ENCODE data around the gene NRP2. TPM values are rescaled to one million over a fixed set of nuclear protein-coding genes. Genes with fewer than 3 reads are reported as not detected.

The NRP2 gene
- total and polyA plus RNA-seq, 2 of the 13 experiments (the other 11 are each of a cell fraction or from before 2014, with no cell fraction given): 0.65 to 1.4 TPM

DNA sequence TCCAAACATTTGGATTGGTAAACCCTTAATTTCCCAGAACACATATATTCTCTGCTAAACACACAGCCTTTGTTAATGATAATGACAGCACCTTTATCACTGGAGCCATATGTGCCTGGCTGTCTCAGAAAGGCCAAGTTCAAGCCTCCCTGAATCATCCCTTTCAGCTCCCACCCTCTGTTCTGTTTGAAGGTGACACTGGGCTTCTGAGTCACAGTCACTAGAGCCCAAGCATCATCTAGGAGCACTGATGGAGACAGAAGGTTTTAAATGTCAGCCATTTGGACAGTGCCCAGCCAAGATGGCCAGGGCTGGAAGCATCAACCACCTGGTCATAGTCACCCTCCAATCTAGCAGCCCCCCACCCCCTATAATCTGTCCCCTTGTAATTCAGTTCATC, 80.6 kb downstream of the NRP2 start (continued):
- TF ChIP-seq ZNF614 (CRISPR knock-in tag; IDR thresholded peaks at IDR 0.05; ENCODE audit: borderline replicate concordance) (no peak), NFIB (CRISPR knock-in tag; IDR thresholded peaks at IDR 0.05; ENCODE audit: borderline replicate concordance) (no peak), ZNF720 (CRISPR knock-in tag; IDR thresholded peaks at IDR 0.05) (no peak), NFE2L2 (IDR thresholded peaks at IDR 0.05; ENCODE audit: low read length) (no peak), ZNF724P (CRISPR knock-in tag; IDR thresholded peaks at IDR 0.05; ENCODE audit: borderline replicate concordance) (no peak), ZNF788 (CRISPR knock-in tag; IDR thresholded peaks at IDR 0.05; ENCODE audit: borderline replicate concordance) (no peak), KLF13 (CRISPR knock-in tag; IDR thresholded peaks at IDR 0.05) (no peak), MTA1 (CRISPR knock-in tag; IDR thresholded peaks at IDR 0.05; ENCODE audit: borderline replicate concordance) (no peak), NFYB (CRISPR knock-in tag; IDR thresholded peaks at IDR 0.05) (no peak)

DNA sequence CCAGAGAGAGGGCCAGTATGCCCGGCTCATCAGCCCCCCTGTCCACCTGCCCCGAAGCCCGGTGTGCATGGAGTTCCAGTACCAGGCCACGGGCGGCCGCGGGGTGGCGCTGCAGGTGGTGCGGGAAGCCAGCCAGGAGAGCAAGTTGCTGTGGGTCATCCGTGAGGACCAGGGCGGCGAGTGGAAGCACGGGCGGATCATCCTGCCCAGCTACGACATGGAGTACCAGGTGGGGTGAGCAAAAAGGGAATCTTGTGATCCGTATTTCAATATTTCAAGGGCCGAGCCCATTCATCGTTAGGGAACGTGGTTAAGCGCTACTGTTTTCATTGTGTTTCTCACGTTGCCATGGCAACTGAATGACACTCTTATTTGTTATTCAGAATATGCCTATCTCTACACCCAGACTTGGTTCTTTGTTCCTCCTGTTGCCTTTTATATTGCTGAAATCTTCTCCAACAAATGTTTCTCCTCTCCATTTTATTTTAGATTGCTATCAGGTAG, 81.5 kb downstream of the NRP2 start:
- WGBS (ENCODE audit: low lambda C conversion rate): 74% methylated on average over 21 of the region's 21 CpGs
- FAIRE-seq (no peak), DNase-seq (ENCODE audit: low spot score) (no peak), ATAC-seq (peak; percentile 36)
- POLR2A ChIA-PET: no interaction called here
- no peak overlapping the region for H3K27ac ChIP-seq (ENCODE audit: extremely low read length, insufficient read depth, low read length)
- no peak overlapping the region for H2AFZ ChIP-seq (ENCODE audit: low read length)
- in situ Hi-C loops (cut with HindIII; ENCODE audit: extremely low pct_ligation_motif_present, low pct_unique_long_range_greater_than_20kb) (no loop called here), intact Hi-C loops (cut with micrococcal nuclease; ENCODE audit: unreplicated experiment) (no loop called here)
- TF ChIP-seq ZBTB33 (CRISPR knock-in tag; IDR thresholded peaks at IDR 0.05) (0 out of 2 replicates have a peak, but pooled peaks have one; percentile 14), RAD21 (CRISPR knock-in tag; IDR thresholded peaks at IDR 0.05) (0 out of 2 replicates have a peak, but pooled peaks have one; percentile 17), ZNF768 (CRISPR knock-in tag; IDR thresholded peaks at IDR 0.05) (peak; percentile 14; the same call in 1 of the 2 replicates), ZNF34 (CRISPR knock-in tag; IDR thresholded peaks at IDR 0.05; ENCODE audit: borderline replicate concordance) (no peak), RFX1 (IDR thresholded peaks at IDR 0.05) (peak; percentile 71), ZFAT (CRISPR knock-in tag; conservative IDR thresholded peaks at IDR 0.05) (no peak)
- TF ChIP-seq, protein P1, sequence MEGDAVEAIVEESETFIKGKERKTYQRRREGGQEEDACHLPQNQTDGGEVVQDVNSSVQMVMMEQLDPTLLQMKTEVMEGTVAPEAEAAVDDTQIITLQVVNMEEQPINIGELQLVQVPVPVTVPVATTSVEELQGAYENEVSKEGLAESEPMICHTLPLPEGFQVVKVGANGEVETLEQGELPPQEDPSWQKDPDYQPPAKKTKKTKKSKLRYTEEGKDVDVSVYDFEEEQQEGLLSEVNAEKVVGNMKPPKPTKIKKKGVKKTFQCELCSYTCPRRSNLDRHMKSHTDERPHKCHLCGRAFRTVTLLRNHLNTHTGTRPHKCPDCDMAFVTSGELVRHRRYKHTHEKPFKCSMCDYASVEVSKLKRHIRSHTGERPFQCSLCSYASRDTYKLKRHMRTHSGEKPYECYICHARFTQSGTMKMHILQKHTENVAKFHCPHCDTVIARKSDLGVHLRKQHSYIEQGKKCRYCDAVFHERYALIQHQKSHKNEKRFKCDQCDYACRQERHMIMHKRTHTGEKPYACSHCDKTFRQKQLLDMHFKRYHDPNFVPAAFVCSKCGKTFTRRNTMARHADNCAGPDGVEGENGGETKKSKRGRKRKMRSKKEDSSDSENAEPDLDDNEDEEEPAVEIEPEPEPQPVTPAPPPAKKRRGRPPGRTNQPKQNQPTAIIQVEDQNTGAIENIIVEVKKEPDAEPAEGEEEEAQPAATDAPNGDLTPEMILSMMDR (CRISPR knock-in tag; IDR thresholded peaks at IDR 0.05): 0 out of 2 replicates have a peak, but pooled peaks have one; percentile 15
- TF ChIP-seq, protein P2, sequence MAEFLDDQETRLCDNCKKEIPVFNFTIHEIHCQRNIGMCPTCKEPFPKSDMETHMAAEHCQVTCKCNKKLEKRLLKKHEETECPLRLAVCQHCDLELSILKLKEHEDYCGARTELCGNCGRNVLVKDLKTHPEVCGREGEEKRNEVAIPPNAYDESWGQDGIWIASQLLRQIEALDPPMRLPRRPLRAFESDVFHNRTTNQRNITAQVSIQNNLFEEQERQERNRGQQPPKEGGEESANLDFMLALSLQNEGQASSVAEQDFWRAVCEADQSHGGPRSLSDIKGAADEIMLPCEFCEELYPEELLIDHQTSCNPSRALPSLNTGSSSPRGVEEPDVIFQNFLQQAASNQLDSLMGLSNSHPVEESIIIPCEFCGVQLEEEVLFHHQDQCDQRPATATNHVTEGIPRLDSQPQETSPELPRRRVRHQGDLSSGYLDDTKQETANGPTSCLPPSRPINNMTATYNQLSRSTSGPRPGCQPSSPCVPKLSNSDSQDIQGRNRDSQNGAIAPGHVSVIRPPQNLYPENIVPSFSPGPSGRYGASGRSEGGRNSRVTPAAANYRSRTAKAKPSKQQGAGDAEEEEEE (CRISPR knock-in tag; IDR thresholded peaks at IDR 0.05; ENCODE audit: borderline replicate concordance): no peak
- BruUV-seq (replicated peaks): no TSS peak
- H3K27me3 ChIP-seq (ENCODE audit: control insufficient read depth in 1 of 2, insufficient read depth in 2 of 2, low read length in 2 of 2): no peaks in the 10 kb centered on the region; a peak in 2 of 5 replicates
- no peaks in the 10 kb centered on the region for H4K20me1 ChIP-seq (ENCODE audit: insufficient read depth, low read length)
- H3K79me2 ChIP-seq (ENCODE audit: insufficient read depth, low read length): no peaks in the 10 kb centered on the region
- CTCF ChIA-PET (ENCODE audit: low intra/inter-chr PET ratio, low total read pairs): no interaction called here
- no peaks in the 10 kb centered on the region for H3K9me3 ChIP-seq (ENCODE audit: low read length)
- no peak overlapping the region for H3K9ac ChIP-seq (ENCODE audit: insufficient read depth, low read depth, low read length)
- H3K4me1 ChIP-seq (ENCODE audit: insufficient read depth, low read length): no peaks in the 10 kb centered on the region
- H3K4me3 ChIP-seq (replicated peaks in 1 of 3; ENCODE audit: insufficient read depth in 1 of 3, low read depth in 2 of 3, low read length in 3 of 3): no peak overlapping the region
- no peak overlapping the region for H3K4me2 ChIP-seq (ENCODE audit: low read depth, low read length)
- H3K36me3 ChIP-seq (replicated peaks in 1 of 2; ENCODE audit: control insufficient read depth in 1 of 2, insufficient read depth in 2 of 2, low read length in 2 of 2): no peaks in the 10 kb centered on the region
